Astrocyte (in vitro differentiated cells and primary cell): ENCODE measurements around the gene TH.

Source experiments
- CTCF ChIP-seq: IDR thresholded peaks from 2 replicates; pipeline ENCODE4 v1.5.1; 2011; ENCODE audit warnings: low read depth, mild to moderate bottlenecking, inconsistent platforms, low read length, moderate library complexity; ENCODE audit not compliant: insufficient read depth
- EZH2 ChIP-seq: IDR thresholded peaks from 2 replicates; pipeline ENCODE4 v1.6.1; 2012; ENCODE audit warnings: mild to moderate bottlenecking, low read length, inconsistent platforms; ENCODE audit not compliant: insufficient read depth

- TF ChIP-seq CTCF (no peak), EZH2 (no peak)
These were observed 5.5 kb upstream of the TH start for GRCh38 chr11:2177076-2177475.
